Gastrocnemius medialis (tissue), 4 donors: ENCODE measurements around the gene FCHSD1.

Experiments used
- POLR2A ChIP-seq, 2 donors: fragments of 450-650 bp; IDR thresholded peaks; one replicate each; pipeline ENCODE4 v1.6.1; 2017; ENCODE audit warnings: antibody characterized with exemption in 2 of 2, mild to moderate bottlenecking in 2 of 2, moderate library complexity in 2 of 2
- TF ChIP-seq, protein P1 (sequence below), 5 experiments: fragments of 450-650 bp in 3 of 5; fragments of 200-600 bp in 2 of 5; sonication (generic) in 2 of 5; IDR thresholded peaks in 4 of 5; conservative IDR thresholded peaks in 1 of 5; 1 replicate in 4 of 5; 2 replicates in 1 of 5; pipeline ENCODE4 v1.5.1; 2016 to 2019; ENCODE audit warnings: antibody characterized with exemption in 5 of 5, mild to moderate bottlenecking in 3 of 5, moderate library complexity in 3 of 5

DNA sequence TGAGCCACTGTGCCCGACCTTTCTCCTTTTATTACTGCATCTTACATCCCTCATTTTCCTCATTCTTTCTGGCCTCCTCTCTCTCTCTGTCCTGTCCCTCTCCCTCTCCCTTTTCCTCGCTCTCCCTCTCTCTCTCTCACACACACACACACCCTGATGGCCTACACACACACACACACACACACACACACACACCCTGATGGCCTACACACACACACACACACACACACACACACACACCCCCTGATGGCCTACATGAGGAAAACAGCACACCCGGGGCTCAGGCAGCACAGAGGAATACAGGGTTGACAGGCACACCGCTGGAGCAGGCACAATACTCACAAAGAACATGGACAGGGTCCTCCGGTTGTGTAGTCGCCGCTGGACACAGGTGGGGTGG lies 3.8 kb upstream of the FCHSD1 start:
- TF ChIP-seq, protein P1, sequence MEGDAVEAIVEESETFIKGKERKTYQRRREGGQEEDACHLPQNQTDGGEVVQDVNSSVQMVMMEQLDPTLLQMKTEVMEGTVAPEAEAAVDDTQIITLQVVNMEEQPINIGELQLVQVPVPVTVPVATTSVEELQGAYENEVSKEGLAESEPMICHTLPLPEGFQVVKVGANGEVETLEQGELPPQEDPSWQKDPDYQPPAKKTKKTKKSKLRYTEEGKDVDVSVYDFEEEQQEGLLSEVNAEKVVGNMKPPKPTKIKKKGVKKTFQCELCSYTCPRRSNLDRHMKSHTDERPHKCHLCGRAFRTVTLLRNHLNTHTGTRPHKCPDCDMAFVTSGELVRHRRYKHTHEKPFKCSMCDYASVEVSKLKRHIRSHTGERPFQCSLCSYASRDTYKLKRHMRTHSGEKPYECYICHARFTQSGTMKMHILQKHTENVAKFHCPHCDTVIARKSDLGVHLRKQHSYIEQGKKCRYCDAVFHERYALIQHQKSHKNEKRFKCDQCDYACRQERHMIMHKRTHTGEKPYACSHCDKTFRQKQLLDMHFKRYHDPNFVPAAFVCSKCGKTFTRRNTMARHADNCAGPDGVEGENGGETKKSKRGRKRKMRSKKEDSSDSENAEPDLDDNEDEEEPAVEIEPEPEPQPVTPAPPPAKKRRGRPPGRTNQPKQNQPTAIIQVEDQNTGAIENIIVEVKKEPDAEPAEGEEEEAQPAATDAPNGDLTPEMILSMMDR (IDR thresholded peaks at IDR 0.05 in 4 of 5, conservative IDR thresholded peaks at IDR 0.05 in 1 of 5) = no peak
- no peak for TF ChIP-seq POLR2A (IDR thresholded peaks at IDR 0.05)
